ENCODE measurements around the gene SCGN. TPM values are rescaled to one million over a fixed set of nuclear protein-coding genes. Genes with fewer than 3 reads are reported as not detected.

SCGN gene
- total and polyA plus RNA-seq, 2 of the 13 experiments (the other 11 are each of a cell fraction or from before 2014, with no cell fraction given): 2.9 to 29.0 TPM

DNA sequence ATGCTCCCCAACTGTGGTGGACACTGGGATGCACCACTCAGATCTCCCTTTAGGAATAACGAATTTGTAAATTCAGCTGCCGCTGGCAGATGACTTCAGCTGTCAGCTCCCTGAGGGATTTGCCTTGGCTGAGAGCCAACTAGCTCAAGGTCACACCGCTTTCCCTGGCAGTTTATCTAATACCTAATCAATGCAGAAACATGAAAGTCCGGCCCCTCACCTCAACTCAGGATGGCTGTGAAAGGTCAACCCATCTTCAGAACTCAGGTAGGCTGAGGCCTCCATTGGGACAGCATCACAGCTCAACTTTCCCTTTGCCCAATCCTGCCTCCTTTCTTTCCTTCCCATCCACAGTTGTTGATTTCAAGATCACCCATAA, 22.8 kb upstream of the SCGN start (continued):
- TF ChIP-seq, protein P1, sequence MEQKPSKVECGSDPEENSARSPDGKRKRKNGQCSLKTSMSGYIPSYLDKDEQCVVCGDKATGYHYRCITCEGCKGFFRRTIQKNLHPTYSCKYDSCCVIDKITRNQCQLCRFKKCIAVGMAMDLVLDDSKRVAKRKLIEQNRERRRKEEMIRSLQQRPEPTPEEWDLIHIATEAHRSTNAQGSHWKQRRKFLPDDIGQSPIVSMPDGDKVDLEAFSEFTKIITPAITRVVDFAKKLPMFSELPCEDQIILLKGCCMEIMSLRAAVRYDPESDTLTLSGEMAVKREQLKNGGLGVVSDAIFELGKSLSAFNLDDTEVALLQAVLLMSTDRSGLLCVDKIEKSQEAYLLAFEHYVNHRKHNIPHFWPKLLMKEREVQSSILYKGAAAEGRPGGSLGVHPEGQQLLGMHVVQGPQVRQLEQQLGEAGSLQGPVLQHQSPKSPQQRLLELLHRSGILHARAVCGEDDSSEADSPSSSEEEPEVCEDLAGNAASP (CRISPR knock-in tag; IDR thresholded peaks at IDR 0.05; ENCODE audit: borderline replicate concordance): peak; percentile 45; the same call in 1 of the 2 replicates
- TF ChIP-seq ZFP36L1 (CRISPR knock-in tag; IDR thresholded peaks at IDR 0.05) (no peak), FLYWCH1 (CRISPR knock-in tag; IDR thresholded peaks at IDR 0.05) (no peak), ONECUT2 (CRISPR knock-in tag; IDR thresholded peaks at IDR 0.05) (peak; percentile 57), SOX6 (IDR thresholded peaks at IDR 0.05) (no peak), SOX6 (CRISPR knock-in tag; IDR thresholded peaks at IDR 0.05) (peak; percentile 89), ZNF20 (CRISPR knock-in tag; IDR thresholded peaks at IDR 0.05) (no peak), YEATS4 (CRISPR knock-in tag; IDR thresholded peaks at IDR 0.05; ENCODE audit: borderline replicate concordance) (no peak), SMAD1 (CRISPR knock-in tag; IDR thresholded peaks at IDR 0.05; ENCODE audit: borderline replicate concordance, low read depth) (no peak), CHD4 (IDR thresholded peaks at IDR 0.05; ENCODE audit: borderline replicate concordance, low read length) (0 out of 2 replicates have a peak, but pooled peaks have one; percentile 45), FOXC1 (CRISPR knock-in tag; IDR thresholded peaks at IDR 0.05; ENCODE audit: borderline replicate concordance) (no peak), ZNF138 (CRISPR knock-in tag; IDR thresholded peaks at IDR 0.05; ENCODE audit: low read depth) (no peak), ZNF761 (CRISPR knock-in tag; conservative IDR thresholded peaks at IDR 0.05) (no peak), ZNF431 (CRISPR knock-in tag; IDR thresholded peaks at IDR 0.05; ENCODE audit: borderline replicate concordance, low read depth) (no peak)
- TF ChIP-seq, protein P2, sequence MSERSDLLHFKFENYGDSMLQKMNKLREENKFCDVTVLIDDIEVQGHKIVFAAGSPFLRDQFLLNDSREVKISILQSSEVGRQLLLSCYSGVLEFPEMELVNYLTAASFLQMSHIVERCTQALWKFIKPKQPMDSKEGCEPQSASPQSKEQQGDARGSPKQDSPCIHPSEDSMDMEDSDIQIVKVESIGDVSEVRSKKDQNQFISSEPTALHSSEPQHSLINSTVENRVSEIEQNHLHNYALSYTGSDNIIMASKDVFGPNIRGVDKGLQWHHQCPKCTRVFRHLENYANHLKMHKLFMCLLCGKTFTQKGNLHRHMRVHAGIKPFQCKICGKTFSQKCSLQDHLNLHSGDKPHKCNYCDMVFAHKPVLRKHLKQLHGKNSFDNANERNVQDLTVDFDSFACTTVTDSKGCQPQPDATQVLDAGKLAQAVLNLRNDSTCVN (CRISPR knock-in tag; IDR thresholded peaks at IDR 0.05; ENCODE audit: borderline replicate concordance): no peak
- TF ChIP-seq, protein P3, sequence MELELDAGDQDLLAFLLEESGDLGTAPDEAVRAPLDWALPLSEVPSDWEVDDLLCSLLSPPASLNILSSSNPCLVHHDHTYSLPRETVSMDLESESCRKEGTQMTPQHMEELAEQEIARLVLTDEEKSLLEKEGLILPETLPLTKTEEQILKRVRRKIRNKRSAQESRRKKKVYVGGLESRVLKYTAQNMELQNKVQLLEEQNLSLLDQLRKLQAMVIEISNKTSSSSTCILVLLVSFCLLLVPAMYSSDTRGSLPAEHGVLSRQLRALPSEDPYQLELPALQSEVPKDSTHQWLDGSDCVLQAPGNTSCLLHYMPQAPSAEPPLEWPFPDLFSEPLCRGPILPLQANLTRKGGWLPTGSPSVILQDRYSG (CRISPR knock-in tag; IDR thresholded peaks at IDR 0.05): no peak
- TF ChIP-seq, protein P4, sequence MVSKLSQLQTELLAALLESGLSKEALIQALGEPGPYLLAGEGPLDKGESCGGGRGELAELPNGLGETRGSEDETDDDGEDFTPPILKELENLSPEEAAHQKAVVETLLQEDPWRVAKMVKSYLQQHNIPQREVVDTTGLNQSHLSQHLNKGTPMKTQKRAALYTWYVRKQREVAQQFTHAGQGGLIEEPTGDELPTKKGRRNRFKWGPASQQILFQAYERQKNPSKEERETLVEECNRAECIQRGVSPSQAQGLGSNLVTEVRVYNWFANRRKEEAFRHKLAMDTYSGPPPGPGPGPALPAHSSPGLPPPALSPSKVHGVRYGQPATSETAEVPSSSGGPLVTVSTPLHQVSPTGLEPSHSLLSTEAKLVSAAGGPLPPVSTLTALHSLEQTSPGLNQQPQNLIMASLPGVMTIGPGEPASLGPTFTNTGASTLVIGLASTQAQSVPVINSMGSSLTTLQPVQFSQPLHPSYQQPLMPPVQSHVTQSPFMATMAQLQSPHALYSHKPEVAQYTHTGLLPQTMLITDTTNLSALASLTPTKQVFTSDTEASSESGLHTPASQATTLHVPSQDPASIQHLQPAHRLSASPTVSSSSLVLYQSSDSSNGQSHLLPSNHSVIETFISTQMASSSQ (IDR thresholded peaks at IDR 0.05; ENCODE audit: low read depth): peak; percentile 35; the same call in 1 of the 2 replicates
- TF ChIP-seq, protein P4 (CRISPR knock-in tag; IDR thresholded peaks at IDR 0.05; ENCODE audit: borderline replicate concordance): no peak
- TF ChIP-seq, protein P5, sequence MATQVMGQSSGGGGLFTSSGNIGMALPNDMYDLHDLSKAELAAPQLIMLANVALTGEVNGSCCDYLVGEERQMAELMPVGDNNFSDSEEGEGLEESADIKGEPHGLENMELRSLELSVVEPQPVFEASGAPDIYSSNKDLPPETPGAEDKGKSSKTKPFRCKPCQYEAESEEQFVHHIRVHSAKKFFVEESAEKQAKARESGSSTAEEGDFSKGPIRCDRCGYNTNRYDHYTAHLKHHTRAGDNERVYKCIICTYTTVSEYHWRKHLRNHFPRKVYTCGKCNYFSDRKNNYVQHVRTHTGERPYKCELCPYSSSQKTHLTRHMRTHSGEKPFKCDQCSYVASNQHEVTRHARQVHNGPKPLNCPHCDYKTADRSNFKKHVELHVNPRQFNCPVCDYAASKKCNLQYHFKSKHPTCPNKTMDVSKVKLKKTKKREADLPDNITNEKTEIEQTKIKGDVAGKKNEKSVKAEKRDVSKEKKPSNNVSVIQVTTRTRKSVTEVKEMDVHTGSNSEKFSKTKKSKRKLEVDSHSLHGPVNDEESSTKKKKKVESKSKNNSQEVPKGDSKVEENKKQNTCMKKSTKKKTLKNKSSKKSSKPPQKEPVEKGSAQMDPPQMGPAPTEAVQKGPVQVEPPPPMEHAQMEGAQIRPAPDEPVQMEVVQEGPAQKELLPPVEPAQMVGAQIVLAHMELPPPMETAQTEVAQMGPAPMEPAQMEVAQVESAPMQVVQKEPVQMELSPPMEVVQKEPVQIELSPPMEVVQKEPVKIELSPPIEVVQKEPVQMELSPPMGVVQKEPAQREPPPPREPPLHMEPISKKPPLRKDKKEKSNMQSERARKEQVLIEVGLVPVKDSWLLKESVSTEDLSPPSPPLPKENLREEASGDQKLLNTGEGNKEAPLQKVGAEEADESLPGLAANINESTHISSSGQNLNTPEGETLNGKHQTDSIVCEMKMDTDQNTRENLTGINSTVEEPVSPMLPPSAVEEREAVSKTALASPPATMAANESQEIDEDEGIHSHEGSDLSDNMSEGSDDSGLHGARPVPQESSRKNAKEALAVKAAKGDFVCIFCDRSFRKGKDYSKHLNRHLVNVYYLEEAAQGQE (IDR thresholded peaks at IDR 0.05; ENCODE audit: borderline replicate concordance in 1 of 2, low read depth in 1 of 2, low read length in 2 of 2): no peak; a peak in 1 of 4 replicates
